HepG2 (cell line): ENCODE measurements around the gene IL22RA1. TPM values are rescaled to one million over a fixed set of nuclear protein-coding genes. Genes with fewer than 3 reads are reported as not detected.
A peak's percentile ranks its signal among the peaks of the same experiment; 100 is the strongest.

Experiments used
- CHCHD3 ChIP-seq: sonication (generic); formaldehyde crosslinking; IDR thresholded peaks from 2 replicates; pipeline ENCODE4 v1.8.0; 2022; ENCODE audit warnings: mild to moderate bottlenecking, missing genetic modification reagents, moderate library complexity
- FOXO4 ChIP-seq: sonication (generic); formaldehyde crosslinking; conservative IDR thresholded peaks from 2 replicates; pipeline ENCODE4 v1.8.1; 2023; ENCODE audit warnings: missing genetic modification reagents
- FOXP1 ChIP-seq, 2 experiments: fragments of 450-650 bp in 1 of 2; IDR thresholded peaks; 2 replicates each; pipeline ENCODE4 v1.6.1; 2017 to 2018; ENCODE audit warnings: antibody characterized with exemption in 1 of 2
- GLI4 ChIP-seq: sonication (generic); formaldehyde crosslinking; IDR thresholded peaks from 2 replicates; pipeline ENCODE4 v1.5.1; 2020; ENCODE audit warnings: missing genetic modification reagents, mild to moderate bottlenecking, moderate library complexity, borderline replicate concordance
- HDAC2 ChIP-seq: sonication (generic); formaldehyde crosslinking; IDR thresholded peaks from 2 replicates; pipeline ENCODE4 v1.4.0; 2020; ENCODE audit warnings: missing genetic modification reagents
- MTF2 ChIP-seq: sonication (generic); formaldehyde crosslinking; IDR thresholded peaks from 2 replicates; pipeline ENCODE4 v1.5.0; 2020; ENCODE audit warnings: missing genetic modification reagents, borderline replicate concordance
- RAD21 ChIP-seq: fragments of 450-650 bp; formaldehyde crosslinking; IDR thresholded peaks from 2 replicates; pipeline ENCODE4 v1.5.0; 2020; ENCODE audit warnings: mild to moderate bottlenecking
- SSRP1 ChIP-seq: IDR thresholded peaks from 2 replicates; pipeline ENCODE4 v1.6.1; 2016; ENCODE audit warnings: control low read depth
- TCF12 ChIP-seq, 2 experiments: fragments of 450-650 bp in 1 of 2; sonication (generic) in 1 of 2; formaldehyde crosslinking in 1 of 2; IDR thresholded peaks; 2 replicates each; pipeline versions ENCODE4 v1.6.1 to v1.8.0; 2017 to 2022; ENCODE audit warnings: antibody characterized with exemption in 1 of 2, mild to moderate bottlenecking in 1 of 2, missing genetic modification reagents in 1 of 2, moderate library complexity in 1 of 2
- UBTF ChIP-seq: sonication (generic); formaldehyde crosslinking; IDR thresholded peaks from 2 replicates; pipeline ENCODE4 v1.4.0; 2020; ENCODE audit warnings: mild to moderate bottlenecking, missing genetic modification reagents
- ZMYM4 ChIP-seq: sonication (generic); formaldehyde crosslinking; IDR thresholded peaks from 2 replicates; pipeline ENCODE4 v1.8.1; 2023; ENCODE audit warnings: mild to moderate bottlenecking, missing genetic modification reagents
- ZNF225 ChIP-seq: sonication (generic); formaldehyde crosslinking; IDR thresholded peaks from 2 replicates; pipeline ENCODE4 v1.4.0; 2020; ENCODE audit warnings: mild to moderate bottlenecking, missing genetic modification reagents
- ZNF318 ChIP-seq: sonication (generic); formaldehyde crosslinking; IDR thresholded peaks from 2 replicates; pipeline ENCODE4 v1.4.0; 2020; ENCODE audit warnings: mild to moderate bottlenecking, missing genetic modification reagents
- ZNF652 ChIP-seq: IDR thresholded peaks from 2 replicates; pipeline ENCODE4 v1.6.1; 2016; ENCODE audit warnings: low read depth, borderline replicate concordance
- ZNF678 ChIP-seq: sonication (generic); formaldehyde crosslinking; IDR thresholded peaks from 2 replicates; pipeline ENCODE4 v1.4.0; 2020; ENCODE audit warnings: mild to moderate bottlenecking, missing genetic modification reagents
- polyA plus RNA-seq, 8 experiments: library from polyadenylated mRNA; depleted of rRNA in 3 of 8; stranded (reverse) in 7 of 8; unstranded in 1 of 8; fragments of >200 nt; fragmentation: Illumina TruSeq in 4 of 8; extraction: Trizol in 4 of 8; gene quantifications; 2 replicates each; pipeline versions ENCODE4 v1.2.1 to v1.2.3, GENCODE V29; 2011 to 2016; ENCODE audit warnings: low read depth in 4 of 8, missing spikeins in 1 of 8, mixed read lengths in 1 of 8; ENCODE audit not compliant: insufficient read depth in 1 of 8
- total RNA-seq, 5 experiments: library from RNA; depleted of rRNA; stranded (reverse); fragments of >200 nt; fragmentation: Illumina TruSeq; extraction: Trizol; gene quantifications; 2 replicates each; pipeline ENCODE4 v1.2.3, GENCODE V29; 2016; ENCODE audit warnings: low read depth in 1 of 5
- TF ChIP-seq, protein P1 (sequence below): sonication (generic); formaldehyde crosslinking; IDR thresholded peaks from 2 replicates; pipeline ENCODE4 v1.4.0; 2020; ENCODE audit warnings: missing genetic modification reagents

IL22RA1 gene
- total and polyA plus RNA-seq, 2 of the 13 experiments (the other 11 are each of a cell fraction or from before 2014, with no cell fraction given), result 4.4 to 10.2 TPM

GRCh38 chr1:24186993-24187790 is 44.3 kb upstream of the IL22RA1 start, which contains the start of gene IFNLR1 (continued):
- no peak for TF ChIP-seq ZNF225 (CRISPR knock-in tag)
- TF ChIP-seq RAD21 (CRISPR knock-in tag), result no peak
- TF ChIP-seq TCF12 (IDR thresholded peaks at IDR 0.05), result no peak
- no peak for TF ChIP-seq TCF12 (CRISPR knock-in tag; IDR thresholded peaks at IDR 0.05)
- TF ChIP-seq ZMYM4 (CRISPR knock-in tag), result no peak; the same call in 1 of the 2 replicates
- TF ChIP-seq FOXO4, result no peak
- TF ChIP-seq ZNF652 (CRISPR knock-in tag), result no peak
- no peak for TF ChIP-seq MTF2
- TF ChIP-seq, protein P1, sequence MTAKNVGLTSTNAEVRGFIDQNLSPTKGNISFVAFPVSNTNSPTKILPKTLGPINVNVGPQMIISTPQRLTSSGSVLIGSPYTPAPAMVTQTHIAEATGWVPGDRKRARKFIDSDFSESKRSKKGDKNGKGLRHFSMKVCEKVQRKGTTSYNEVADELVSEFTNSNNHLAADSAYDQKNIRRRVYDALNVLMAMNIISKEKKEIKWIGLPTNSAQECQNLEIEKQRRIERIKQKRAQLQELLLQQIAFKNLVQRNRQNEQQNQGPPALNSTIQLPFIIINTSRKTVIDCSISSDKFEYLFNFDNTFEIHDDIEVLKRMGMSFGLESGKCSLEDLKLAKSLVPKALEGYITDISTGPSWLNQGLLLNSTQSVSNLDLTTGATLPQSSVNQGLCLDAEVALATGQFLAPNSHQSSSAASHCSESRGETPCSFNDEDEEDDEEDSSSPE, result peak; percentile 76
- no peak; the same call in none of the 2 replicates for TF ChIP-seq UBTF (CRISPR knock-in tag)
- TF ChIP-seq ZNF678 (CRISPR knock-in tag), result no peak
- peak; percentile 42; the same call in 1 of the 2 replicates for TF ChIP-seq HDAC2 (CRISPR knock-in tag)
- TF ChIP-seq GLI4 (CRISPR knock-in tag), result no peak
- TF ChIP-seq CHCHD3, result no peak
- TF ChIP-seq FOXP1 (IDR thresholded peaks at IDR 0.05), result no peak
- TF ChIP-seq FOXP1 (CRISPR knock-in tag; IDR thresholded peaks at IDR 0.05), result no peak
- no peak for TF ChIP-seq SSRP1 (CRISPR knock-in tag)
- no peak for TF ChIP-seq ZNF318 (CRISPR knock-in tag)
